HFFc6 (cell line): ENCODE measurements around the gene TPMT. TPM values are rescaled to one million over a fixed set of nuclear protein-coding genes. Genes with fewer than 3 reads are reported as not detected.

Experiments used
- DNase-seq: peaks from one replicate; pipeline ENCODE4 v3.0.0-alpha.2; 2018
- H3K27ac Mint-ChIP-seq: 2 replicates; pipeline ENCODE4 v1.8.0; 2020; ENCODE audit warnings: mild to moderate bottlenecking, mixed read lengths
- H3K27me3 Mint-ChIP-seq: 2 replicates; pipeline ENCODE4 v1.8.0; 2021; ENCODE audit warnings: mild to moderate bottlenecking, moderate library complexity, mixed read lengths; ENCODE audit not compliant: insufficient read depth
- H3K36me3 Mint-ChIP-seq: 2 replicates; pipeline ENCODE4 v1.8.0; 2021; ENCODE audit warnings: low read depth, mixed read lengths
- H3K4me1 Mint-ChIP-seq: 2 replicates; pipeline ENCODE4 v1.8.0; 2020; ENCODE audit warnings: low read depth, mixed read lengths
- H3K4me3 Mint-ChIP-seq: 2 replicates; pipeline ENCODE4 v1.8.0; 2020; ENCODE audit warnings: mild to moderate bottlenecking, moderate library complexity, mixed read lengths
- H3K9me3 Mint-ChIP-seq: 2 replicates; pipeline ENCODE4 v1.8.0; 2020; ENCODE audit warnings: mild to moderate bottlenecking, mixed read lengths
- total RNA-seq, 6 experiments: library from RNA; stranded (reverse); fragmentation: NEBNext Ultra II Directional; extraction: Animal tissue kit (Norgen Biotek cat#: 25700); gene quantifications; 2 replicates in 1 of 6; 3 replicates in 5 of 6; pipeline ENCODE4 v1.2.3, GENCODE V29; 2021
- TF ChIP-seq, protein P1 (sequence below): fragments of 200-600 bp; sonication (generic); IDR thresholded peaks from 2 replicates; pipeline ENCODE4 v1.5.0; 2021; ENCODE audit warnings: antibody characterized with exemption, mild to moderate bottlenecking

The TPMT gene
- total RNA-seq, 6 experiments from 2014 or later = 15.5 to 23.1 (median 21.2) TPM

DNA sequence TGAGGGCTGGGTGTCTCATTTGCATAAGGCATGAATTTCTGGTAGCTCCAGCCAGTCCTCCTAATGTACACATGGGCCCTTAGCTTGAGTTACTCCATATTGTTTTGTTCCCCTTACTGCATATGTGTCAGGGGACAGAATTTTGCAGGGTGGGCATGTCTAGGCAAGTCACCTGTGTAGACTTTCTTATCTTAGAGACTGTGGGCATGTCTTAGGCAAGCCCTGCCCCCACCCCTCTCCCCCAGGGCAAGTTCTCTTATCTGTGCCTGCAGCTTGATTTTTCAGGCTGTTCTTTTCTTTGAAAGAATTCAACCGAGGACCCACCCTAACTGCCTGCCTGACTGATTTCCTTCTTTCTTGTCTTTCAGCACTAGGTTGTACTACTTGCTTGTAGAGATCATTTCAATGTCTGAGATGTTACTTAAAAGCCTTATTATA is 64.5 kb downstream of the TPMT start:
- H3K36me3 Mint-ChIP-seq = peaks cover 14% of the 10 kb centered on the region
- peaks cover 2% of the 10 kb centered on the region for H3K27me3 Mint-ChIP-seq
- H3K4me3 Mint-ChIP-seq = no peak overlapping the region
- no peak for DNase-seq
- no peaks in the 10 kb centered on the region for H3K4me1 Mint-ChIP-seq
- H3K9me3 Mint-ChIP-seq = peaks cover 14% of the 10 kb centered on the region
- TF ChIP-seq, protein P1, sequence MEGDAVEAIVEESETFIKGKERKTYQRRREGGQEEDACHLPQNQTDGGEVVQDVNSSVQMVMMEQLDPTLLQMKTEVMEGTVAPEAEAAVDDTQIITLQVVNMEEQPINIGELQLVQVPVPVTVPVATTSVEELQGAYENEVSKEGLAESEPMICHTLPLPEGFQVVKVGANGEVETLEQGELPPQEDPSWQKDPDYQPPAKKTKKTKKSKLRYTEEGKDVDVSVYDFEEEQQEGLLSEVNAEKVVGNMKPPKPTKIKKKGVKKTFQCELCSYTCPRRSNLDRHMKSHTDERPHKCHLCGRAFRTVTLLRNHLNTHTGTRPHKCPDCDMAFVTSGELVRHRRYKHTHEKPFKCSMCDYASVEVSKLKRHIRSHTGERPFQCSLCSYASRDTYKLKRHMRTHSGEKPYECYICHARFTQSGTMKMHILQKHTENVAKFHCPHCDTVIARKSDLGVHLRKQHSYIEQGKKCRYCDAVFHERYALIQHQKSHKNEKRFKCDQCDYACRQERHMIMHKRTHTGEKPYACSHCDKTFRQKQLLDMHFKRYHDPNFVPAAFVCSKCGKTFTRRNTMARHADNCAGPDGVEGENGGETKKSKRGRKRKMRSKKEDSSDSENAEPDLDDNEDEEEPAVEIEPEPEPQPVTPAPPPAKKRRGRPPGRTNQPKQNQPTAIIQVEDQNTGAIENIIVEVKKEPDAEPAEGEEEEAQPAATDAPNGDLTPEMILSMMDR = no peak
- H3K27ac Mint-ChIP-seq = no peak overlapping the region

DNA sequence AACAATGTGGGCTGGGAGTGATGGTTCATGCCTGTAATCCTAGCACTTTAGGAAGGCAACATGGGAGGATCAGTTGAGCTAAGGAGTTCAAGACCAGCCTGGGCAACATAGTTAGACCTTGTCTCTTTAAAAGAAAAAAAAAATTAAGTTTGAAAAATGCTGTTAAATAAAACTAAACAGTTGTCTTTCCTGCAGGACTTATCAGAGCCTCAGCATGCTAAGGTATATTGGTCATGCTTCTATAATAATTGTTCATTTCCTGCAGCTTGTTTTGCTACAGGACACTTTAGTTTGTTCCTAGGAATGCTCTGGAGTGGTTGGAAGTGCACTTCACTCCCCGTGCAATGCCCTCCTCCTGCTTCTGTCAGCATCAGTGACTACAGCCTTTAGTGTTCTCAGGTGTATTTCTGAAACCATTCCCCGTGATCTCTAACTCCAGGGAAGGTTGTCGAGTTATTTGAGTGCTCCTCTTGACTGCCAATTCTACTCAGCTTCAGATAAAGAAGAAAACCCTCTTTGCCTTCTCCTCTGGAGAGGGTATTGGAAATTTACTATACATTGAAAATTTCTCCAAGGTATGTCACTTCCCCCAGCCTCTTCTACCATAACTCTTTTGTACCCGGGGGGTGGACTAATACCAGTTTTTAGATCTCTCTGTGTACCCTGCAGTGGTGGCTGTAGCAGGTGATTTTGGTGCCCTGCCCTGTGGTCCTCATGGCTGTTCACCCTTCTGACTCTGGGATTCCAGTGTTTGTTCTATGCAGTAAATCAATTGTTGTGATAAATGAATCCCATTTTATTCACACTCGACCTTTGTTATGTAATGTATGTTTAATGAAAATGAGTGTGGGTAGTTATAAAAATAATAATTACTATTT is 66.2 kb downstream of the TPMT start:
- no peak overlapping the region for H3K4me3 Mint-ChIP-seq
- peaks cover 2% of the 10 kb centered on the region for H3K27me3 Mint-ChIP-seq
- no peak for DNase-seq
- TF ChIP-seq, protein P1 = no peak
- no peaks in the 10 kb centered on the region for H3K4me1 Mint-ChIP-seq
- H3K27ac Mint-ChIP-seq = no peak overlapping the region
- peaks cover 14% of the 10 kb centered on the region for H3K36me3 Mint-ChIP-seq
- peaks cover 14% of the 10 kb centered on the region for H3K9me3 Mint-ChIP-seq

DNA sequence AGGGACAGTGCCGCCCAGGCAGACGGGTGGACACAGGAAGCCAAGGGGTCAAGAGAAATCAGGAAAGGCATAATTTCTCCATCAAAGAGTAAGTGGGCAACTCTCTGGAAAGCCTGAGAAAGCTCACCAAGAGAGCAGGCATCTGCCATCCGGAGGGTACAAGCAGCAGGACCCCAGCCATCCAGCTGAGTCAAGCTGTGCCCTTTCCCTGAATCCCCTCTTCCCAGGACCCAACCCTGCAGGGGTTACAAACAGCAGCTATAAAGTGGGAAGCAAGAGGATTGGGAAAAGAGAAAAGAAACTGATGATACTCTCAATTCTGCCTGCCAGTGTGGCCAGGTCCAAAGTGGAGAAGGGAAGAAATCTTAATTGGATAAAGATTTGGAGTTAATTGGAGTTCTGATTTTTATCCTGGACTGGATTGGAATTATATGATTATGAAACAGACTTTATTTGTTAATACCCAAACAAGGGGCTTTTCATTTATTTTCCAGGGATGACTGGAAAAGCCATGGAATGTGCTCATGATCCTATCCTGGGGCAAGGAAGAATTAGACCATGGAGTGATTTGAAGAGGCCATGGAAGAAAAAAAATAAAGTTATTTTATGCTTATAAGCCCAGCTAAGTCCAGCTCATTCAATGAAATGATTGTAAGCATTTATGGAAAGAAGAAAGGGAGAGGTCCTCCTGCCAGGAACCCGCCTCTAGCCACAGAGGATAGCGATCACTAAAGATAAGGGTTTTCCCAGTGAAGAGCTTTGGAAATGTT is 67.3 kb downstream of the TPMT start:
- TF ChIP-seq, protein P1 = no peak

DNA sequence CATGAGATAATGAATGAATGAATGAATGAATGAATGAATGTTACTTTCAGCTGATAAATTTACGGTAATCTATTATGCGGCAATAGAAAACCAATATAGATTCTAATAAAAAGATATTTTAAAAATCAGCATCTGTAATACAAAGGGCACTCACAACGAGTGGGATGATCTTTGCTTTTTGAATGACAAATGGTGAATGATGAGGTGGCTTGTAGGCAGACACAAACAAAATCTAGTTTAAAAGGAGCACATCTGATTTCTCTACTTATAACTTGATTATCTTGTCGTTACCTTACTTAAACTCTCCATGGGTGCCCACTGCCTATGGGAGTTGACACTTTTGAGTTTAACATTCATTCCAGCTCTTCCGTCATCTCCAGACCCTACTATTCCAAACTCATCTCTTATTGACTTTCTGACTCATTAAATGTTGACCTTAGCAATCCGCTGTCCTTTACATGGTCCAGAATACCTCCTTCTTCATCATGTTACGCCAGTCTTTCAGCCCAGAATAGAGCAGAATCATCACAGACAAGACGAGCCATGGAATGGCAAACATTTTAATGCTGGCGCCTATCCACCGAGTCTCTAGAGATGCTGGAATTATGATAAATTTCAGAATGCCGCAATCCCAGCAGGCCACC is 73.7 kb downstream of the TPMT start:
- Mint-ChIP-seq H3K27ac (no peak overlapping the region), H3K36me3 (0 out of 2 replicates have a peak, but pooled peaks cover 4% of the 10 kb centered on the region), H3K9me3 (no peaks in the 10 kb centered on the region), H3K27me3 (no peaks in the 10 kb centered on the region; the same call in 1 of the 2 replicates), H3K4me1 (peaks cover 9% of the 10 kb centered on the region; the same call in 1 of the 2 replicates), H3K4me3 (no peak overlapping the region)
- DNase-seq = no peak
- TF ChIP-seq, protein P1 = no peak

More for the DNA sequence above, 67.3 kb downstream of the TPMT start:
- no peaks in the 10 kb centered on the region; the same call in 1 of the 2 replicates for H3K27me3 Mint-ChIP-seq
- H3K4me3 Mint-ChIP-seq = no peak overlapping the region
- H3K4me1 Mint-ChIP-seq = no peaks in the 10 kb centered on the region
- H3K27ac Mint-ChIP-seq = no peak overlapping the region
- peaks cover 14% of the 10 kb centered on the region for H3K36me3 Mint-ChIP-seq
- peaks cover 14% of the 10 kb centered on the region for H3K9me3 Mint-ChIP-seq
- no peak for DNase-seq

DNA sequence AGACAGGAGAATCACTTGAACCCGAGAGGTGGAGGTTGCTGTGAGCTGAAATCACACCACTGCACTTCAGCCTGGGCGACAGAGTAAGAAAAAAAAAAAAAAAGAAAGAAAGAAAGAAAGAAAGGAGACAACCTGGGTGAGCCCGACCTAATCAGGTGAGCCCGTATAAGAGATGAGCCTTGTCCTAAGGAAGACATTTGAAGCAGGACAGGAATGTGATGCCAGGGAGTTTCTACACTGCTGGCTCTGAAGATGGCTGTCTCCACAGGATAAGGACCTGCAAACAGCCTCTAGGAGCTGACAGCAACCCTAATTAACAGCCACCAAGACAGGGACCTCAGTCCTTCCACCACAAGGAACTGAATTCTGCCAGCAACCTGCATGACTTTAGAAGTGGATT is 74.3 kb downstream of the TPMT start:
- peaks cover 4% of the 10 kb centered on the region for H3K9me3 Mint-ChIP-seq
- no peak for DNase-seq
- no peaks in the 10 kb centered on the region; the same call in 1 of the 2 replicates for H3K27me3 Mint-ChIP-seq
- TF ChIP-seq, protein P1 = no peak
- peaks cover 8% of the 10 kb centered on the region for H3K36me3 Mint-ChIP-seq
- H3K27ac Mint-ChIP-seq = no peak overlapping the region
- peaks cover 9% of the 10 kb centered on the region; the same call in 1 of the 2 replicates for H3K4me1 Mint-ChIP-seq
- no peak overlapping the region for H3K4me3 Mint-ChIP-seq
